Cortex of kidney (tissue), 1 donor: ENCODE data around the gene TMEM145.

Experiments used
- DNase-seq: peaks from one replicate; lab custom pipeline; 2025; lab: John Stamatoyannopoulos, UW

Gene TMEM145

GRCh38 chr19:42290136-42290522, 23.0 kb upstream of the TMEM145 start:
- no peak for DNase-seq

GRCh38 chr19:42290523-42291434, 22.3 kb upstream of the TMEM145 start:
- DNase-seq, result no peak

GRCh38 chr19:42291435-42291810, 21.7 kb upstream of the TMEM145 start:
- DNase-seq, result no peak

GRCh38 chr19:42292042-42292960, 20.8 kb upstream of the TMEM145 start:
- no peak for DNase-seq

- DNase-seq, result no peak
Observed at GRCh38 chr19:42292963-42293362, 20.1 kb upstream of the TMEM145 start.

GRCh38 chr19:42293540-42293939, 19.6 kb upstream of the TMEM145 start:
- DNase-seq, result no peak

GRCh38 chr19:42293948-42294347, 19.2 kb upstream of the TMEM145 start:
- no peak for DNase-seq

- no peak for DNase-seq
Observed at GRCh38 chr19:42294471-42295137, 18.5 kb upstream of the TMEM145 start.

GRCh38 chr19:42295342-42295741, 17.8 kb upstream of the TMEM145 start:
- DNase-seq, result no peak

- no peak for DNase-seq
Observed at GRCh38 chr19:42295831-42296525, 17.1 kb upstream of the TMEM145 start.

- no peak for DNase-seq
Observed at GRCh38 chr19:42297039-42297438, 16.1 kb upstream of the TMEM145 start.

- DNase-seq, result no peak
Observed at GRCh38 chr19:42301646-42302203, 11.4 kb upstream of the TMEM145 start, which contains the start of gene PRR19. Gene PRR19 (plus strand): TSS chr19:42302132. CDS start chr19:42309585, 7,453 bp downstream.

GRCh38 chr19:42303101-42303464, 10.0 kb upstream of the TMEM145 start:
- no peak for DNase-seq

- DNase-seq, result no peak
Observed at GRCh38 chr19:42303876-42304275, 9.2 kb upstream of the TMEM145 start.

GRCh38 chr19:42306646-42307045, 6.5 kb upstream of the TMEM145 start:
- no peak for DNase-seq

GRCh38 chr19:42309686-42310085, 3.4 kb upstream of the TMEM145 start:
- DNase-seq, result no peak

GRCh38 chr19:42311657-42312056, 1.5 kb upstream of the TMEM145 start:
- DNase-seq, result no peak

- DNase-seq, result no peak
Observed at GRCh38 chr19:42312370-42312769, 739 bp upstream of the TMEM145 start.

- no peak for DNase-seq
Observed at GRCh38 chr19:42313840-42314755, 989 bp downstream of the TMEM145 start.

GRCh38 chr19:42315024-42315423, 1.9 kb downstream of the TMEM145 start:
- no peak for DNase-seq
